GM21447 (cell line): ENCODE results near the gene ADNP.

Experiments
- ATAC-seq: cut with Tn5 transposase; IDR thresholded peaks from one replicate; pipeline ENCODE4 v1.9.1; 2021; ENCODE audit not compliant: unreplicated experiment

ADNP gene

GRCh38 chr20:50852085-50852484, 79.2 kb downstream of the ADNP start:
- ATAC-seq: no peak

GRCh38 chr20:50850721-50851286, 80.4 kb downstream of the ADNP start:
- no peak for ATAC-seq

DNA sequence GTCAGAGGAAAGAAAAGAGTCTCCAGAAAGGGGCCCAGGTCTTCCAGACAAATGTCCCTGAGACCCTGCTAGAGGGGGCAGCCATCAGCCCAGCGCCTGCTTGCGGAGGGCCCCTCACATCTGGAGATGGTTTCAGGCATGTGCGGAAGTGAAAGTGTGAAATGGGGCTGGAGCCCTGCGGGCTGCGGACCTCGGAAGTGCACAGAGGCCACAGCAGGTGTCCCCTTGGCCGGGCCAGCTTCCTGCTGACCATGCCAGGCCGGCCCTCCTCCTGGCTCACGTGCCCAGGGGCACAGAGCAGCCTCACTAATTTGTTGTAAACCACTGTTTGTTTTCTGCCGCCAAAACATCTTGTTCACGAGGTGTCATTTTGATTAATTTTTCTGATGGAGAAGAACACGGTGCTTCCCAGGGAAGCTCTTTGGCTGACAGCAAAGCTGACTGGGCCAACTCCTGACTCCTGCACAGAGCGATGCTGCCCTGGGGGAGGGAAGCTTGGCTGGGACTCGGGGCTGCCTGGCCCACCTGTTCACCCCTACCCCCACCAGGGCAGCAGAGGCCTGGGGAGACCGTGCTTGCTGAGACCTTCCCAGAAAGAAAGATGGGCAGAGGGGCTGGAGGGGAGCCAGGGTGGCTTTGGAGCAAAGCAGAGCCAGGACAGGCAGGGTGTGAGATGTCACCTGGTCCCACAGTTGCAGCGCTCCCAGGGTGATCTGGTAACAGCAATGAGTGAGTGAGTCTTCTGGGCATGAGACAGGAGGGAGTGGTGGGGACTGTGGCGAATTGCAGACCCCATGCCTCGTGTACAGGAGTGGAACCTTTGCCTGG, 82.2 kb downstream of the ADNP start:
- peak; percentile 45 for ATAC-seq

GRCh38 chr20:50848341-50848808, 82.9 kb downstream of the ADNP start:
- peak; percentile 8 for ATAC-seq

- no peak for ATAC-seq
These were observed 85.5 kb downstream of the ADNP start for GRCh38 chr20:50845566-50846215.

DNA sequence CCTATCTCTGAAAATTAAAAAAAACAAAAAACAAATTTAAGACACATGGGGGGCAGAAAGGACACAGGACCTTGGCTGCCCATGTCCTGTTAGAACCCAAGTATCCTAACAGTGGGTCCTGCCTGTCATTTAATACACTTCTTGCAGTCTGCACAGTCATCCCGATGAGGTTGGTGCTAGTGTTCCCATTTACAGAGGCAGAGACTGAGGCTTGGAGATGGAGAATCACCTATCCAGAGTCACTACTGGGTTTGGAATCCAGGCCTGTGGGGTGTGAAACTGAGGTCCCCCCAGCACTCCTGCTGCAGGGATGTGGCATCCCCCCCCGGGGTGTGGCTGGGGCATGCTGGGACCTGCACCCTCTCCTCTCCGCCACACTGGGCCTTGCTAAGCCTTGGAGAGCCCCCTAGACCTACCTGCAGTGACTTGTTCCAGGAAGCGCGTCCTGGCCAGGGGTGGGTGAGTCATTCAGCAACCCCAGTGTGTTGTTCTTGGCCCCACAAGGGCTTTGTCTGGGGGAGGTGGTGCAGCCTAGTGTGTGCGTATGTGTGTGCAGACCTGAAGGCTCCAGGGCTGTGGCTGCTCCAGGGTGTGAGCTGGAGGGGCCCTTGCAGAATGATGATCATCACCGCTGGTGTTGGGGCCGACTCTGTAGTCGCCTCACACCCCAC, 86.7 kb downstream of the ADNP start:
- peak; percentile 86 for ATAC-seq

GRCh38 chr20:50843331-50844276, 87.6 kb downstream of the ADNP start:
- no peak for ATAC-seq

DNA sequence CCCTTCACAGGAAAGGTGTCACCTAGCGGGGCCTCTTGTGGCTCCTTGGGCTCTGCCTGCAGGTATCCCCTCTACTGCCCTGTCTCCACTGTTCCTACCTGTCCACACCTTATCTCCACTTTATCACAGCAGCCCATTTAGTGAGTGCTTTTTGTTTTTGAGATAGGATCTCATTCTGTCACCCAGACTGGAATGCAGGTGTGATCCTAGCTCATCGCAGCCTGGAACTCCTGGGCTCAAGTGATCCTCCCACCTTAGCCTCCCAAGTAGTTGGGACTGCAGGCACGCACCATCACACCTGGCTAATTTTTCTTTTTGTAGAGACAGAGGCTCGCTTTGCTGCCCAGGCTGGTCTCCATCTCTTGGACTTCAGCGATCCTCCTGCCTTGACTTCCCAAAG, 88.4 kb downstream of the ADNP start:
- no peak for ATAC-seq
